HUDEP-2 (cell line): Measurements from ENCODE around the gene CCDC183.
"Not testable (repeated sequence)": the region's sequence is repeated elsewhere in the genome, so short reads cannot be mapped to it uniquely, and the experiment has no call there.

Experiments used
- DNase-seq, 76 experiments: peaks; one replicate each; lab custom pipeline; 2025; ENCODE audit not compliant: unreplicated experiment in 76 of 76; lab: John Stamatoyannopoulos, UW

Gene CCDC183

GRCh38 chr9:136760424-136760823 is 35.7 kb upstream of the CCDC183 start:
- no peak for DNase-seq

DNA sequence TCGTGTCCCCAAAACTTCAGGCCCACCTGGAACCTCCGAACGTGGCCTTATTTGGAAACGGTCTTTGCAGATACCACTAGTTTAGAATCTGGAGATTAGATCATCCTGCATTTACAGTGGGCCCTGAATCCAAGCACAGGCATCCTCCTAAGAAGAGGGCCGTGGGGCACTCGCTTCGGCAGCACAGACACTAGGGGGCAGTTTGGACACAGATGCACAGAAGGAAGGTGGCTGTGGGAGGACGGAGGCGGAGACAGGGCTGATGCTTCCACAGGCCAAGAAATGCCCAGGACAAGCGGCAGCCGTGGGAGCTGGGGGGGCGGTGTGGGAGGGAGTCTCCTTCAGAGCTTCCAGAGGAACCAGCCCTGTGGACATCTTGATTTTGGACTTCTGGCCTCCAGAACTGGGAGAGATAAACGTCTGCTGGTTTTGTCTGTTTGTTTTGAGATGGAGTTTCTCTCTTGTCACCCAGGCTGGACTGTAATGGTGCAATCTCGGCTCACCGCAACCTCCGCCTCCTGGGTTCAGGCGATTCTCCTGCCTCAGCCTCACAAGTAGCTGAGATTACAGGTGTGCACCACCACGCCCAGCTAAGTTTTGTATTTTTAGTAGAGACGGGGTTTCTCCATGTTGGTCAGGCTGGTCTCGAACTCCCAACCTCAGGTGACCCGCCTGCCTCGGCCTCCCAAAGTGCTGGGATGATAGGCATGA is 35.1 kb upstream of the CCDC183 start:
- peak in 60 of 76 experiments; percentile 3 to 73 (median 44) for DNase-seq

DNA sequence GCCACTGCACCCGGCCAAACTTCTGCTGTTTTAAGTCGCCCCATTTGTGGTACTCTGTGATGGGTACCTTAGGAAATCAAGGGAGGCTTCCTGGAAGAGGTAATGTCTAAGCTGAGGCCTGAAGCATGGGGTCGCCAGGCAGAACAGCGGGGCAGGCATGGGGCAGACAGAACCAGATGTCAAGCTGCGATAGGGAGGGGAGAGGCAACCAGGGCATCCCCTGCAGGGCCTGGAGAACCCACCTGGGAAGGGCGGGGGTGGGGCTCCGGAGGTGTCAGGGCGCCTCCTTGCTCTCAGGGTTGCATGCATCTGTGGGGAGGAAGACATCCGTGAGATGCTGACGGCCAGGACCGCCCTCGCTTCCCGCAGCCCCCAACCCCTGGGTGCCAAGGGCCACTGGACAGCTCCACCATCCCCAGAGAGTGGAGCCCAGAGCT is 34.6 kb upstream of the CCDC183 start:
- DNase-seq = no peak

DNA sequence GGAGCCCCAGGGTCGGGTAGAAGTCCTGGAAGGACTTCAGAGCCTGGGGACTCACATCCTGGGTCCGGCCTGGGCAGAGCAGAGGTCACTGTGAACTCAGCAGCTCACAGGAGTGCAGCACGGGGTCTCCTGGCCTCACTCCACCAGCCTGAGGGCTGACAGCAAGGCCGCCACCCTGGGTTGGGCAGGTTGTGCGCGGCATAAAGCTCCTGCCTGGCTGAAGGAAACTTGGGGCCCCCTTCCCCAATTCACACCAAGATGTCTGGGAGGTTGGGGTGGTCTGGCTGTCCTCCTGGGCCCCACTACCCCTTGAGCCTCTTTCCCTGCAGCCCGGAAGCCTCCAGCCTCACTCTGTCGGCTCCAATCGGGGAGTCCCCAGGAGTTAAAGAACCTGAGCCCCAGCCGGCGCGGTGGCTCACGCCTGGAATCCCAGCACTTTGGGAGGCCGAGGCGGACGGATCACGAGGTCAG is 33.9 kb upstream of the CCDC183 start:
- DNase-seq = no peak

DNA sequence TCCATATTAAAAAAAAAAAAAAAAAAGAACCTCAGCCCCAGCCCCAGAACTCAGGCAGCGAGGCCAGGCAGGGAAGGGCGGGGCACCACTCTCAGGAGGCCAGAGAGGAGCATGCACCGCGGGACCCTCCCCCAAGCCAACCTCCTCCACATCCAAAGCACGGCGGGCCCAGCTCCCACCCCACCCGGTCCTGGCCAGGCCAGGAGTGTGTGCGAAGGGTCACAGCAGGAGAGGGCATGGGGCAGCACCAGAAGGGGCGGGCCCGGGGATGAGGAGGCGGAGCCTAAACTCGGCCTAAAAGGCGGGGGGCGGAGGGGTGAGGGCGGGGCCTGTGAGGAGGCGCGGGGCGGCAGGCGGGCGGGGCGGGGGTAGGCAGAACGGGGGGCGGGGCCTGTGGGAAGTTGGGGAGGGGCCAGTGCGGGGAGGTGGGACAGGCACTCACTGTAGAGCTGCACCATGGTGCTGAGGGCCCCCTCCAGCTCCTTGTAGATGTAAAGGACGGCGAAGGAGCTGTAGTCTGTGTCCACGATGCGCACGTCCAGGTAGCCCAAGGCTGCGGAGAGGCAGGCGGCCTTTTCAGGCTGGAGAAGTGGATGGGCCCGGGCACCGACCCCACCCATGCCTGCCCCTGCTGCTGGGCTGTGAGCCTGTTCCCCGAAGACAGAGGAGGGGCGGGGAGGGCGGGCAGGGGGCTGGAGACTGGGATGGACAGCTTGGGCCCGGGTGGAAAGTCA is 33.1 kb upstream of the CCDC183 start:
- DNase-seq = peak in 61 of 76 experiments; percentile 10 to 87 (median 63)

GRCh38 chr9:136763649-136764035 is 32.5 kb upstream of the CCDC183 start:
- no peak for DNase-seq

- DNase-seq = no peak
Observed at GRCh38 chr9:136764301-136764891, 31.7 kb upstream of the CCDC183 start, which contains the start of gene LCN15. Gene LCN15 (minus strand): TSS chr9:136764518. CDS start chr9:136764488, 30 bp downstream.

GRCh38 chr9:136765041-136765440 is 31.1 kb upstream of the CCDC183 start:
- no peak for DNase-seq

DNA sequence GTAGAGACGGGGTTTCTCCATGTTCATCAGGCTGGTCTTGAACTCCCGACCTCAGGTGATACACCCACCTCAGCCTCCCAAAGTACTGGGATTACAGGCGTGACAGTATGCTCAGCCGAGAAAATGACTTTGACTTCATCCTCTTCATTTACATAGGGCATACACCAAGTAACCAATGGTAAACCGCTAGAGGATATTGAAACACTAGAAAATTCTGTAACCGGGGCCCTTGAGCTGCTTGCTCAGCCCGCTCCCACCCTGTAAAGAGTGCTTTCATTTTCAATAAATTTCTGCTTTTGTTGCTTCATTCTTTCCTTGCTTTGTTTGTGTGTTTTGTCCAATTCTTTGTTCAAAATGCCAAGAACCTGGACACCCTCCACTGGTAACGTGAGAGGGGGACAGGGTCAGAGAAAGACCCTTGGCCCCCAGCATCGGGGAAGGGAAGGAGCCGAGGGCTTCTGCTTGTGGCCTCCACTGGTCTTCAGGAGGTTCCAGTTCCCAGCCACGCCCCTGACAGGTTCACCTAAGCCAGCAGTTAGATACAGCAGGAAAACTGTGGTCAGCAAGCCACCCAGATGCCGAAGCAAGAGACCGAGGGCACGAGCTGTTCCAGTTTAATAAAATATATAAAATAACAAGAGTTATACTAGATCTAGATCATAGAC is 30.3 kb upstream of the CCDC183 start:
- not testable (repeated sequence) for DNase-seq

DNA sequence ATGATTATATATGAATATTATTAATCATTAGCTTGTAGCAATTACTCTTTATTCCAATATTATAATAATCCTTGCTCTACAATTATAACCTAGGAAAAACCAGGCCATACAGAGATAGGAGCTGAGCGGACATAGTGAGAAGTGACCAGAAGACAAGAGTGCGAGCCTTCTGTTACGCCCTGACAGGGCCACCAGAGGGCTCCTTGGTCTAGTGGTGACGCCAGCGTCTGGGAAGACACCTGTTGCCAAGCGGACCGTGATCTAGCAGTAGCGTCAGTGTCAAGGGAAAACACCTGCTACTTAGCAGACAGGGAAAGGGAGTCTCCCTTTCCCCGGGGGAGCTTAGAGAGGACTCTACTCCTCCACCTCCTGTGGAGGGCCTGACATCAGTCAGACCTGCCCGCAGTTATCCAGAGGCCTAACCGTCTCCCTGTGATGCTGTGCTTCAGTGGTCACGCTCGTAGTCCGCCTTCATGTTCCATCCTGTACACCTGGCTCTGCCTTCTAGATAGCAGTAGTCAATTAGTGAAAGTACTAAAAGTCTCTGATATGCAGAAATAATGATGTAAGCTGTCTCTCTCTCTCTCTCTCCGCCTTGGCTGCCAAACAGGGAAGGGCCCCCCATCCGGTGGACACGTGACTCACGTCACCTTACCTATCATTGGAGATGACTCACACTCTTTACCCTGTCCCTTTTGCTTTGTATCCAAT is 29.6 kb upstream of the CCDC183 start:
- peak in 48 of 76 experiments; percentile 8 to 60 (median 31) for DNase-seq

GRCh38 chr9:136769710-136770191 is 26.4 kb upstream of the CCDC183 start:
- peak in 39 of 76 experiments; percentile 2 to 64 (median 33) for DNase-seq

DNA sequence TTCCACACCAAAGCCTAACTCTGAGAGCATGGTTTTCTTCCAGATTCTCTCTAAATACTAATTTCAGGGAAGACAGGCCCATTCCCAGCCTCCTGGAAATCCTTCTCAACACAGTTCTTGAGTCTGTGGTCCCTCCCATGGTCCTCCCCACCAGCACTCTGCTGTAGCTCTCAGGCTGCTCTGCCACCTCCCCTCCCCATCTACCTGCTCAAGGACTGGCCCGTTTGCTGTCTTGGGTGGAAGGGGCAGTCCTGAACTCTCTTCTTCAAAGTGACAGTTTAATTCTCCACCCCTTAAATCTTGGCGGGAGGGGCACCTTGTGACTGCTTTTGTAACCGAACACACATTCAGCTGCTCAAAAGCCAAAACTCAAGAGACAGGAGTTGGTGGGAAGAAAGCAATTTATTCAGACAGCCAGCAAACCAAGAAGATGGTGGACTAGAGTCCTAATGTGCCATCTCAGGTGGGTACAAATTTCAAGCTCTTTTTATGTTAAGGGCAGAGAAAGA is 24.2 kb upstream of the CCDC183 start:
- DNase-seq = peak in 21 of 76 experiments; percentile 13 to 63 (median 31)

GRCh38 chr9:136773386-136774044 is 22.6 kb upstream of the CCDC183 start:
- peak in 5 of 76 experiments; percentile 9 to 19 (median 18) for DNase-seq

DNA sequence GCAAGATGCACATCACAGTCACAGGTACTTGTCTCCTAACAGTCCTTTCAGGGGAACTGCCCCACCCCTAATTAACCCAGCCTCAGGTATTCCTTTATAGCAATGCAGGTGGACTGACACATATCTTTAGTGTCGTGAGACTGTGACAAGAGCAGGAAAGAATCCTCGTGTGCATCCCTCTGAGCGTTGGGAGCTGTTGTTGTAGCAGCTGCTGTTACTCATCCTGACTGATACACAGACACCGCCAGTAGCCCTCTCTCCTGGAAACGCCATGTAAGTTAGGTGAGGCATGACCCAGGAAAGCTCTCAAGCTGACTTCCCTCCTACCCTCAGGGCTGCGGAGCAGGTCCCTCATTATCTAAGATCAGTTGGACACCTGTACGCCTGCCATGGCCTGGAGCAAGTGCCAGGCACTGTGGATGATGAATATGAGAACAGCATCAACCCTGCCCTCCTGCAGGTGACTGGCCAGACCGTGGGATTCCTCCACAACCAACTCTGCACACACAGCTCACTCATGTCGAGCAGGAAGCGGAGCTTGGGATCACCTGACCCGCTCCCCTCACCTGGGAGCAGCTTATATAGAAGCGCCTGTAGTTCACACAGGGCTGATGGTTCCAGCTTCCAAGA is 21.6 kb upstream of the CCDC183 start:
- DNase-seq = no peak

DNA sequence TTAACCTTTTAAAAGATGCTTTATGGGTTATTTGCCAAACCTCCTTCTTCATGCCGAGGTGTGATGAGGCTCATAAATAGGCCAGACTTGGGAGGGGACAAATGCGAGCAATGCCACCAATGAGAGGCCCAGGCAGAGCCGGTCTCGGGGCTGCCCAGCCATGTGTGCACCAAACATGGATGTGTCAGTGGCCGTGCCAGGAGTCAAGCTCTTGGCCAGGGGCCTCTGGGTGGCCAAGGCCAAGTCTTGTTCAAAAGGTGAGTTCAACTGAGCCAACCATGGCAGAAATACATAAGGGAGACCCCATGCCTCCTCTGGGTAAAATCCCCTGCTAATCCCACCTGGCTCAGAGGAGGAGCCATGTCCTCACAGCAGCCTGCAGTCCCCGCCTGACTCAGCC is 20.9 kb upstream of the CCDC183 start:
- no peak for DNase-seq

- DNase-seq = no peak
Observed at GRCh38 chr9:136776947-136777346, 19.2 kb upstream of the CCDC183 start.

- no peak for DNase-seq
Observed at GRCh38 chr9:136777359-136777758, 18.8 kb upstream of the CCDC183 start.

- no peak for DNase-seq
Observed at GRCh38 chr9:136779808-136780207, 16.3 kb upstream of the CCDC183 start.

- DNase-seq = no peak
Observed at GRCh38 chr9:136782452-136782851, 13.7 kb upstream of the CCDC183 start.
